Activated T-helper 9 cell treated with anti-CD3 and anti-CD28 coated beads, Interleukin-2, amount 50 U/mL, for 16 hours (primary cell): ENCODE results near the gene B4GAT1.

Source experiments
- DNase-seq: peaks from one replicate; pipeline ENCODE4 v3.0.0-alpha.2; 2020; ENCODE audit warnings: low read depth

B4GAT1 gene

GRCh38 chr11:66309475-66309874 lies 38.0 kb downstream of the B4GAT1 start:
- no peak for DNase-seq

DNA sequence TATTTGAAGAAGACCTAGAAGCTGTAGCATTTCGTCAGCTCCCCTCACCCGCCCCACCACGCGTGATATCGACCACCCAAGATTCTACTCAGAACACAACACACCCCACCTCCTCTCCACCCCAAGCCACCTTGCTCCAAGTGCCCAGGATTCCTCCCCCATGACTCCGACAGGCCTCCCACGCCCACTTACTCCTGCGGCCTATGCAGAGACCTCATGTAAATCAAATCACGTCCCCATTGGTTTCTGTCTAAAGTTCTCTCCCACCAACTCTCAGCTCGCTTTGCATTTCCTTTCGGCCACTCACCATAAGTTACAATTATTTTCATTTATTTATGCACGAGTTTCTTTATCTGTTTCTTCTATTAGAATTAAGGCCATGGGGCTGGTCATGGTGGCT lies 44.8 kb downstream of the B4GAT1 start:
- no peak for DNase-seq

DNA sequence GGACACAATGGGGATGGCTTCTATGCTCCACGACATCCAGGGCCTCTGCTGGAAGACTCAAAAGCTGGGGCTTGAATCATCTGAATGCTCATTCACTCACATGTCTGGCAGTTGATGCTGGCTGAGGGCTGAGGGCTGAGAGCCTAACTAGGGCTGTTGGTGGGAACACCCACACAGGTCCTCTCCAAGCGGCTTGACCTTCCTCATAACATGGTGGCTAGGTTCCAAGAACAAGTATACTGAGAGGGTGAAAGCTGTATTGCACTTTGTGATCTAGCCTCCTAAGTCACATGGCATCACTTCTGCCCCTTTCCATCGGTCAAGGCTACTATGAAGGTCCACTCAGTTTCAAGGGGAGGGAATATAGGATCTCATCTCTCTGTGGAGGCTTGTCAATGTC lies 48.2 kb downstream of the B4GAT1 start:
- DNase-seq = no peak

GRCh38 chr11:66297610-66298009 lies 49.8 kb downstream of the B4GAT1 start:
- DNase-seq = no peak
